IMR-90 (cell line): ENCODE measurements around the gene CHL1. TPM values are rescaled to one million over a fixed set of nuclear protein-coding genes. Genes with fewer than 3 reads are reported as not detected.

Source experiments
- ATAC-seq: fragments of 200-7000 bp; cut with Tn5 transposase; 2 replicates; pipeline ENCODE4 v1.9.1; 2020; ENCODE audit warnings: low read depth, mild to moderate bottlenecking, moderate library complexity
- BruUV-seq: library from RNA; stranded (reverse); fragments of 400-500 nt; replicated peaks from 2 replicates; lab custom pipeline; 2021; lab: Mats Ljungman, UMichigan
- CTCF ChIA-PET: fragments of 300-600 bp; formaldehyde crosslinking; extraction: SDS; loops from one replicate; lab custom pipeline; 2021; ENCODE audit warnings: antibody characterized with exemption; lab: Yijun Ruan, JAX
- POLR2A ChIA-PET: fragments of 300-600 bp; sonication (Branson Sonifier 250); formaldehyde crosslinking; loops from one replicate; lab custom pipeline; 2022; ENCODE audit warnings: antibody characterized with exemption; ENCODE audit not compliant: unreplicated experiment; lab: Charles Lee
- DNase-seq: peaks from one replicate; pipeline ENCODE4 v3.0.0; 2013
- H2AFZ ChIP-seq: replicated peaks from 2 replicates; pipeline ENCODE3; 2013; ENCODE audit warnings: low read length, mild to moderate bottlenecking; ENCODE audit not compliant: poor library complexity
- H2AK5ac ChIP-seq: 2 replicates; pipeline ENCODE4 v1.6.1; 2013; ENCODE audit warnings: low read depth, low read length, inconsistent platforms
- H2AK9ac ChIP-seq: replicated peaks from 2 replicates; pipeline ENCODE3; 2013; ENCODE audit warnings: mild to moderate bottlenecking, low read depth, low read length, moderate library complexity; ENCODE audit not compliant: poor library complexity
- H2BK120ac ChIP-seq: 2 replicates; pipeline ENCODE4 v1.6.1; 2013; ENCODE audit warnings: low read depth, low read length, inconsistent platforms
- H2BK15ac ChIP-seq: 3 replicates; pipeline ENCODE4 v1.6.1; 2013; ENCODE audit warnings: low read depth, low read length, inconsistent platforms
- H2BK20ac ChIP-seq: 2 replicates; pipeline ENCODE4 v1.6.1; 2013; ENCODE audit warnings: low read depth, mild to moderate bottlenecking, inconsistent platforms, low read length, moderate library complexity
- H2BK5ac ChIP-seq: 2 replicates; pipeline ENCODE4 v1.6.1; 2013; ENCODE audit warnings: mild to moderate bottlenecking, low read depth, low read length, inconsistent platforms; ENCODE audit not compliant: poor library complexity, severe bottlenecking
- H3K14ac ChIP-seq: replicated peaks from 2 replicates; pipeline ENCODE4 v1.6.1; 2013; ENCODE audit warnings: low read depth, low read length, inconsistent platforms
- H3K18ac ChIP-seq: 2 replicates; pipeline ENCODE4 v1.6.1; 2013; ENCODE audit warnings: low read depth, low read length, control low read depth
- H3K23ac ChIP-seq: 2 replicates; pipeline ENCODE4 v1.6.1; 2013; ENCODE audit warnings: low read depth, low read length, inconsistent platforms
- H3K27ac ChIP-seq: 2 replicates; pipeline ENCODE4 v1.5.1; 2013; ENCODE audit warnings: mild to moderate bottlenecking, control low read depth, low read length; ENCODE audit not compliant: insufficient read depth
- H3K27me3 ChIP-seq: 2 replicates; pipeline ENCODE4 v1.6.1; 2013; ENCODE audit warnings: low read length; ENCODE audit not compliant: control insufficient read depth, insufficient read depth
- H3K36me3 ChIP-seq: 2 replicates; pipeline ENCODE4 v1.6.1; 2013; ENCODE audit warnings: low read length, mixed read lengths; ENCODE audit not compliant: control insufficient read depth, insufficient read depth
- H3K4ac ChIP-seq: 2 replicates; pipeline ENCODE4 v1.6.1; 2013; ENCODE audit warnings: low read depth, low read length, inconsistent platforms
- H3K4me1 ChIP-seq: 2 replicates; pipeline ENCODE4 v1.6.1; 2013; ENCODE audit warnings: low read length, mixed read lengths; ENCODE audit not compliant: control insufficient read depth, insufficient read depth
- H3K4me2 ChIP-seq: 2 replicates; pipeline ENCODE4 v1.6.1; 2013; ENCODE audit warnings: low read depth, mild to moderate bottlenecking, control low read depth, low read length, moderate library complexity
- H3K4me3 ChIP-seq: 2 replicates; pipeline ENCODE4 v1.5.1; 2013; ENCODE audit warnings: low read depth, mild to moderate bottlenecking, control low read depth, low read length, moderate library complexity; ENCODE audit not compliant: insufficient read depth
- H3K56ac ChIP-seq: 2 replicates; pipeline ENCODE4 v1.6.1; 2013; ENCODE audit warnings: low read length, inconsistent platforms; ENCODE audit not compliant: insufficient read depth; ENCODE audit errors: extremely low read depth
- H3K79me1 ChIP-seq, 2 experiments: 2 replicates each; pipeline ENCODE4 v1.6.1; 2013; ENCODE audit warnings: low read length in 2 of 2, inconsistent platforms in 1 of 2, low read depth in 1 of 2
- H3K9ac ChIP-seq: 2 replicates; pipeline ENCODE4 v1.6.1; 2013; ENCODE audit warnings: low read depth, low read length, control low read depth
- H3K9me1 ChIP-seq: 2 replicates; pipeline ENCODE4 v1.6.1; 2013; ENCODE audit warnings: low read length, inconsistent platforms; ENCODE audit not compliant: insufficient read depth
- H3K9me3 ChIP-seq: 2 replicates; pipeline ENCODE4 v1.6.1; 2013; ENCODE audit warnings: low read length; ENCODE audit not compliant: control insufficient read depth, insufficient read depth
- H4K20me1 ChIP-seq: 2 replicates; pipeline ENCODE4 v1.6.1; 2013; ENCODE audit warnings: low read length, inconsistent platforms; ENCODE audit not compliant: insufficient read depth
- H4K5ac ChIP-seq: 2 replicates; pipeline ENCODE4 v1.6.1; 2013; ENCODE audit warnings: mild to moderate bottlenecking, low read depth, low read length, control low read depth
- H4K8ac ChIP-seq, 2 experiments: 2 replicates each; pipeline ENCODE4 v1.6.1; 2013; ENCODE audit warnings: low read depth in 2 of 2, low read length in 2 of 2, control low read depth in 1 of 2, inconsistent platforms in 1 of 2
- H4K91ac ChIP-seq: 2 replicates; pipeline ENCODE4 v1.6.1; 2013; ENCODE audit warnings: low read depth, low read length, inconsistent platforms; ENCODE audit not compliant: insufficient read depth
- MXI1 ChIP-seq: IDR thresholded peaks from 2 replicates; pipeline ENCODE4 v1.6.1; 2012; ENCODE audit warnings: low read depth, mild to moderate bottlenecking, low read length, moderate library complexity, borderline replicate concordance
- RCOR1 ChIP-seq: IDR thresholded peaks from 2 replicates; pipeline ENCODE4 v1.6.1; 2012; ENCODE audit warnings: mild to moderate bottlenecking, low read length, improper control_type of control experiment; ENCODE audit not compliant: insufficient replicate concordance
- SMC3 ChIP-seq: fragments of 150-350 bp; IDR thresholded peaks from 2 replicates; pipeline ENCODE4 v1.6.1; 2016; ENCODE audit warnings: low read depth, mild to moderate bottlenecking, antibody characterized with exemption, low read length, moderate library complexity
- WGBS, 2 experiments: methylation state at CpG; one replicate each; pipeline versions ENCODE4 v1.1.5 to v1.1.7; 2013; ENCODE audit warnings: missing lambda C conversion rate in 2 of 2; ENCODE audit not compliant: insufficient read length in 1 of 2; ENCODE audit errors: extremely low coverage in 2 of 2; 5-methylcytosine and 5-hydroxymethylcytosine counted together
- dilution Hi-C: fragments of 300-500 bp; cut with HindIII; formaldehyde crosslinking; loops from one replicate; pipeline ENCODE4 v1.14.3; 2018; ENCODE audit warnings: low sequenced_read_pairs; ENCODE audit not compliant: unreplicated experiment
- in situ Hi-C: fragments of 300-500 bp; cut with MboI; formaldehyde crosslinking; loops from 3 replicates; pipeline ENCODE4 v1.14.3; 2019; ENCODE audit warnings: low sequenced_read_pairs, inconsistent platforms, mixed read lengths
- intact Hi-C: fragments of 100-400 bp; cut with micrococcal nuclease; formaldehyde crosslinking; loops from 2 replicates; pipeline ENCODE4 v1.10.0; 2022
- polyA plus RNA-seq, 3 experiments: library from polyadenylated mRNA; depleted of rRNA; stranded (reverse); fragments of >200 nt; gene quantifications; 2 replicates each; pipeline ENCODE4 v1.2.3, GENCODE V29; 2012; ENCODE audit warnings: low replicate concordance in 1 of 3
- total RNA-seq: library from RNA; depleted of rRNA; stranded (reverse); fragments of >200 nt; gene quantifications from 2 replicates; pipeline ENCODE4 v1.2.3, GENCODE V29; 2012

The CHL1 gene
- total and polyA plus RNA-seq, 2 of the 4 experiments (the other 2 are of a cell fraction) = 0.38 to 1.6 TPM

DNA sequence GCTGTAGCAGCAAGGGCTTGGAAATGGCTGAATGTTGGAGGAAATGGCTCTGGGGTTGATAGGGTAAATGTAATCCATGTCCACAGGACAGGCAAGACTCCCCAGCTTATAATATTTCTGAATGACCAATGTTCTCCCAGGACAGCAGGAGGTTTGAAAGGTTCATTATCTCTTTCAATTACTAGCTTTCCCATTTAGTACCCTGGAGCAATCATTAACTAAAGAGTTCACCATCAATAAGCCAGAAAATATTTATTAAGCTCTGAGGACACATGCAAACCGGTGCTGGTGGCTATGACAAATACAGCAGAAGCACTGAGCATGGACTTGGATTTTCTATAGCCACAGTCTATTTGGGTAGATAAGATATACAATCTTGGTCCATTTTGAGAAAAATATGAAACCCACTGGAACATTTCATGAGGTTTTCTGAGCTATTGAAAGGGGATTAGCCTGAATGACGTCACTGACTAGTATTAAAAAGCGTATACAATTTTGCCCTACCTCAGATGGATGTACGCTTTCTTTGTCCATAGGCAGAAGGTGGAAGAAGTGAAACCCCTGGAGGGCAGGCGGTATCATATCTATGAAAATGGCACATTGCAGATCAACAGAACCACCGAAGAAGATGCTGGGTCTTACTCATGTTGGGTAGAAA lies 166.2 kb downstream of the CHL1 start:
- H2BK120ac ChIP-seq = no peak overlapping the region
- H2BK15ac ChIP-seq = no peak overlapping the region
- in situ Hi-C loops (no loop called here), intact Hi-C loops (no loop called here), dilution Hi-C loops (no loop called here)
- TF ChIP-seq MXI1 (no peak), SMC3 (no peak), RCOR1 (no peak)
- H3K27me3 ChIP-seq = no peaks in the 10 kb centered on the region
- CTCF ChIA-PET = interaction anchor here (2.1 kb wide), 1 partner anchor 9 kb away, joined by 6 read pairs; no protein-coding TSS in a partner anchor
- H4K20me1 ChIP-seq = no peaks in the 10 kb centered on the region
- DNase-seq = no peak
- no peaks in the 10 kb centered on the region for H3K4me1 ChIP-seq
- no peaks in the 10 kb centered on the region for H3K9me3 ChIP-seq
- 100% methylated on average over 2 of the region's 6 CpGs; no CpG with 5 or more reads in 1 of the 2 experiments for WGBS, 2 experiments
- BruUV-seq = no TSS peak
- no peak overlapping the region for H4K91ac ChIP-seq
- H3K27ac ChIP-seq = no peak overlapping the region
- no peak overlapping the region for H2AK5ac ChIP-seq
- H2AK9ac ChIP-seq = no peak overlapping the region
- no peaks in the 10 kb centered on the region for H3K9me1 ChIP-seq
- no peak overlapping the region for H3K4me3 ChIP-seq
- POLR2A ChIA-PET = no interaction called here
- H4K5ac ChIP-seq = no peak overlapping the region
- H2AFZ ChIP-seq = no peak overlapping the region
- ATAC-seq = no peak
- no peak overlapping the region for H3K14ac ChIP-seq
- H3K4ac ChIP-seq = no peak overlapping the region
- no peak overlapping the region for H3K9ac ChIP-seq
- H3K79me1 ChIP-seq = no peaks in the 10 kb centered on the region
- H3K23ac ChIP-seq = no peak overlapping the region
- no peak overlapping the region for H2BK5ac ChIP-seq
- H4K8ac ChIP-seq = no peak overlapping the region
- H3K56ac ChIP-seq = no peak overlapping the region
- no peaks in the 10 kb centered on the region for H3K36me3 ChIP-seq
- no peak overlapping the region for H3K4me2 ChIP-seq
- H3K18ac ChIP-seq = no peak overlapping the region
- no peak overlapping the region for H2BK20ac ChIP-seq
